ENCODE measurements around the gene DDIT4. TPM values are rescaled to one million over a fixed set of nuclear protein-coding genes. Genes with fewer than 3 reads are reported as not detected.

DDIT4 gene
- total and polyA plus RNA-seq, 2 of the 4 experiments (the other 2 are of a cell fraction), result 59.6 to 108 TPM

DNA sequence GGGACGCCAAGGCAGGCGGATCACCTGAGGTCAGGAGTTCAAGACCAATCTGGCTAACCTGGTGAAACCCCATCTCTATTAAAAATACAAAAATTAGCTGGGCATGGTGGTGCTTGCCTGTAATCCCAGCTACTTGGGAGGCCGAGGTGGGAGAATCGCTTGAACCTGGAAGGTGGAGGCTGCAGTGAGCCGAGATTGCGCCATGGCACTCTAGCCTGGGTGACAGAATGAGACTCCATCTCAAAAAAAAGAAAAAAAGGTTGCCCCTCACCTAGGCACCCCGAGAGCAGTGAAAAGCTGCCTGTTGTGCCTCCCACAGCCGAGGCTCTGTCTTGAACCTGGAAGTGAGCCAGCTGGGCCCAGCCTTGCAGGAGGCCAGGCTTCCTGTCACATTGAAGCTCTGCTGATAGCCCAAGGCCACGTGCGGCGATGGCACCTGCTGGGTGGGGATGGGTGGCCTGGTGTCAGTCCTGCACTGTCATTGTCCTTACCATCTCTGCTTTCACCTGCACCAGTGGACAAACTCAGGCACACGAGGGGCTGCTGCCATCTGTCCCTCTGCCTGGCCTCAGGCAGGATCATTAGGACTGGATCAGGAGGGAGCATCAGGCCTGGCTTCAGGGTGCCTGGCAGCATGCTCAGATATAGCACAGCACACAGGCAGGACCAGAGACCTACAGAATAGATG is 43.2 kb downstream of the DDIT4 start:
- ATAC-seq (ENCODE audit: low read depth), result no peak
- no peak overlapping the region for H3K18ac ChIP-seq (ENCODE audit: low read depth, low read length)
- WGBS, 2 experiments (ENCODE audit: extremely low coverage in 2 of 2, insufficient read length in 1 of 2), result 91% methylated on average over 6 of the region's 12 CpGs; no CpG with 5 or more reads in 1 of the 2 experiments
- H3K4me2 ChIP-seq (ENCODE audit: low read depth, low read length), result no peak overlapping the region
- intact Hi-C loops (cut with micrococcal nuclease) (no loop called here), dilution Hi-C loops (cut with HindIII; ENCODE audit: low sequenced_read_pairs, unreplicated experiment) (no loop called here), in situ Hi-C loops (cut with MboI; ENCODE audit: low sequenced_read_pairs) (no loop called here)
- H3K9me3 ChIP-seq (ENCODE audit: control insufficient read depth, insufficient read depth, low read length), result no peaks in the 10 kb centered on the region
- no peaks in the 10 kb centered on the region for H3K36me3 ChIP-seq (ENCODE audit: control insufficient read depth, insufficient read depth, low read length)
- H3K4ac ChIP-seq (ENCODE audit: low read depth, low read length), result peak overlapping the region; percentile 52; the same call in 1 of the 2 replicates
- peak overlapping the region; percentile 78 for H4K91ac ChIP-seq (ENCODE audit: insufficient read depth, low read depth, low read length)
- no peak overlapping the region for H3K4me3 ChIP-seq (ENCODE audit: insufficient read depth, low read depth, low read length)
- POLR2A ChIA-PET (ENCODE audit: unreplicated experiment), result no interaction called here
- 0 out of 2 replicates have a peak overlapping the region, but pooled peaks have one; percentile 20 for H2BK20ac ChIP-seq (ENCODE audit: low read depth, low read length)
- H2BK5ac ChIP-seq (ENCODE audit: low read depth, low read length, poor library complexity, severe bottlenecking), result no peak overlapping the region
- H3K79me1 ChIP-seq (ENCODE audit: low read depth in 1 of 2, low read length in 2 of 2), result peaks cover 0 to 15% of the 10 kb centered on the region in 2 experiments; a peak in 2 of 4 replicates
- no peak overlapping the region for H3K27ac ChIP-seq (ENCODE audit: insufficient read depth, low read length)
- no peak overlapping the region for H3K56ac ChIP-seq (ENCODE audit: extremely low read depth, insufficient read depth, low read length)
- H2AK9ac ChIP-seq (replicated peaks; ENCODE audit: low read depth, low read length, poor library complexity), result peak overlapping the region; percentile 59
- no peaks in the 10 kb centered on the region for H3K27me3 ChIP-seq (ENCODE audit: control insufficient read depth, insufficient read depth, low read length)
- H3K9me1 ChIP-seq (ENCODE audit: insufficient read depth, low read length), result peaks cover 13% of the 10 kb centered on the region
- no peak overlapping the region; a peak in 1 of 4 replicates for H4K8ac ChIP-seq (ENCODE audit: low read depth in 2 of 2, low read length in 2 of 2)
- H2AK5ac ChIP-seq (ENCODE audit: low read depth, low read length), result peak overlapping the region; percentile 87
- no peak overlapping the region for H2AFZ ChIP-seq (replicated peaks; ENCODE audit: low read length, poor library complexity)
- peaks cover 33% of the 10 kb centered on the region for H3K4me1 ChIP-seq (ENCODE audit: control insufficient read depth, insufficient read depth, low read length)
- no peak overlapping the region for H3K9ac ChIP-seq (ENCODE audit: low read depth, low read length)
- DNase-seq, result no peak
- H4K20me1 ChIP-seq (ENCODE audit: insufficient read depth, low read length), result no peaks in the 10 kb centered on the region
- CTCF ChIA-PET, result interaction anchor here (0.6 kb wide), 1 partner anchor 66 kb away, joined by 3 read pairs; no protein-coding TSS in a partner anchor
- H4K5ac ChIP-seq (ENCODE audit: low read depth, low read length), result no peak overlapping the region
- no peak overlapping the region for H3K23ac ChIP-seq (ENCODE audit: low read depth, low read length)
- H2BK120ac ChIP-seq (ENCODE audit: low read depth, low read length), result no peak overlapping the region
- H2BK15ac ChIP-seq (ENCODE audit: low read depth, low read length), result peak overlapping the region; percentile 84; the same call in 2 of the 3 replicates
- H3K14ac ChIP-seq (replicated peaks; ENCODE audit: low read depth, low read length), result no peak overlapping the region
- BruUV-seq (replicated peaks), result no TSS peak
- TF ChIP-seq MAZ (IDR thresholded peaks at IDR 0.05; ENCODE audit: borderline replicate concordance, low read depth, low read length), result no peak
